HG02642 (cell line): ENCODE measurements around the gene JPH4.

Experiments
- ATAC-seq: cut with Tn5 transposase; IDR thresholded peaks from one replicate; pipeline ENCODE4 v1.9.1; 2021; ENCODE audit warnings: mild to moderate bottlenecking; ENCODE audit not compliant: unreplicated experiment, poor library complexity

Gene JPH4

GRCh38 chr14:23578560-23579310, at the start of gene JPH4:
JPH4 (minus strand) TSS chr14:23578790; CDS start chr14:23577453, 1,337 bp downstream.
- no peak for ATAC-seq

- ATAC-seq = no peak
Measured at GRCh38 chr14:23627961-23628360, 49.4 kb upstream of the JPH4 start.

- no peak for ATAC-seq
Measured at GRCh38 chr14:23626946-23627345, 48.4 kb upstream of the JPH4 start.

- no peak for ATAC-seq
Measured at GRCh38 chr14:23624830-23625404, 46.3 kb upstream of the JPH4 start.

- no peak for ATAC-seq
Measured at GRCh38 chr14:23623962-23624361, 45.4 kb upstream of the JPH4 start.

GRCh38 chr14:23622990-23623389, 44.4 kb upstream of the JPH4 start:
- no peak for ATAC-seq

- no peak for ATAC-seq
Measured at GRCh38 chr14:23621932-23622730, 43.5 kb upstream of the JPH4 start.

- ATAC-seq = no peak
Measured at GRCh38 chr14:23621204-23621931, 42.8 kb upstream of the JPH4 start.

GRCh38 chr14:23620177-23620702, 41.6 kb upstream of the JPH4 start:
- ATAC-seq = no peak

GRCh38 chr14:23618415-23618988, 39.9 kb upstream of the JPH4 start:
- ATAC-seq = no peak

GRCh38 chr14:23617539-23617938, 38.9 kb upstream of the JPH4 start:
- ATAC-seq = no peak

- no peak for ATAC-seq
Measured at GRCh38 chr14:23615856-23616255, 37.3 kb upstream of the JPH4 start.

- ATAC-seq = no peak
Measured at GRCh38 chr14:23614395-23614828, 35.8 kb upstream of the JPH4 start.

- no peak for ATAC-seq
Measured at GRCh38 chr14:23613242-23614070, 34.9 kb upstream of the JPH4 start.

- ATAC-seq = no peak
Measured at GRCh38 chr14:23612802-23613201, 34.2 kb upstream of the JPH4 start.

- ATAC-seq = no peak
Measured at GRCh38 chr14:23612354-23612732, 33.8 kb upstream of the JPH4 start.

GRCh38 chr14:23610815-23611289, 32.3 kb upstream of the JPH4 start:
- no peak for ATAC-seq

GRCh38 chr14:23610090-23610814, 31.7 kb upstream of the JPH4 start:
- no peak for ATAC-seq
